Neuron (in vitro differentiated cells): ENCODE results near the gene RBMS3.

Experiments used
- H2AFZ ChIP-seq: one replicate; pipeline ENCODE4 v1.6.1; 2013; ENCODE audit warnings: low read depth, mild to moderate bottlenecking, inconsistent platforms, low read length, moderate library complexity
- H3K27me3 ChIP-seq: one replicate; pipeline ENCODE4 v1.6.1; 2013; ENCODE audit warnings: low read length; ENCODE audit not compliant: insufficient read depth
- H3K36me3 ChIP-seq: one replicate; pipeline ENCODE4 v1.6.1; 2013; ENCODE audit warnings: low read length; ENCODE audit not compliant: insufficient read depth
- H3K4me1 ChIP-seq: one replicate; pipeline ENCODE4 v1.6.1; 2013; ENCODE audit warnings: low read length; ENCODE audit not compliant: insufficient read depth
- H3K4me3 ChIP-seq: 2 replicates; pipeline ENCODE4 v1.5.1; 2013; ENCODE audit warnings: mild to moderate bottlenecking, low read length, moderate library complexity
- H3K9me3 ChIP-seq: one replicate; pipeline ENCODE4 v1.6.1; 2013; ENCODE audit warnings: low read length

RBMS3 gene

DNA sequence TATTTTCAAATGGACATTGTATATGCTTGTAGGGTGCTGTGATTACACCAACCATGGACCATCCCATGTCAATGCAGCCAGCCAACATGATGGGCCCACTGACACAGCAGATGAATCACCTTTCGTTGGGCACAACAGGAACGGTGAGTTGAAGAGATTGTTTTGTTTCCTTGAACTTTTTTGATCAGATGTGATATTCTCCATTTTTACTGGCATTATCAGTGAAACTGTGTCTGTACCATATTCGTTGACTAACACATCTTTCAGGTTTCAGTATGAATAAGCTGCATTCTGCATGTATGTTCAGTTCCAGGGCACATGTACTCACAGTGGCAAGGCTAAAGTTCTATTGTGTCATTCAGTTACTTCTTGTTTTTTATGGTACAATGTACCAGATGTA is 655.2 kb downstream of the RBMS3 start:
- no peaks in the 10 kb centered on the region for H3K36me3 ChIP-seq

DNA sequence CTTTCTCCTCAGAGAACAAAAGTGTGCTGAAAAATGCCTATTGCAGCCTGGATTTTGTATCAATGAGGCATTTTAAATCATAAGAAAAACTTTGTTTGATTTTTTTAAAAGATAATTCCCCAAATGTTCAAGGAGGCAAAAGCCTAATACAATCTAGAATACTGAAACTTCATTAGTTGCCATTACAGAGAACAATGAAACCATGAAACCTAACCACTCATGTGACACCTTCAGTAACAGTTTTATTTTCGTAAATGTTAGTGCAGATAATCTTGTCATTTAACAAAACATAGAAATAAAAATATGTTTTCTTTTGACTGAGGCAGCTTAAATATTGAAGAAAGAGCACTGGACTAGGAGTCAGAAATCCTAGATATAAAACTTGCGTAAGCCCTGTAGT is 655.9 kb downstream of the RBMS3 start:
- Histone ChIP-seq H2AFZ (no peak overlapping the region), H3K4me3 (no peak overlapping the region), H3K9me3 (no peaks in the 10 kb centered on the region), H3K27me3 (no peaks in the 10 kb centered on the region), H3K36me3 (no peaks in the 10 kb centered on the region), H3K4me1 (peaks cover 22% of the 10 kb centered on the region)

More for the DNA sequence above, 655.2 kb downstream of the RBMS3 start:
- peaks cover 20% of the 10 kb centered on the region for H3K4me1 ChIP-seq
- no peaks in the 10 kb centered on the region for H3K27me3 ChIP-seq
- no peak overlapping the region for H2AFZ ChIP-seq
- H3K4me3 ChIP-seq = no peak overlapping the region
- H3K9me3 ChIP-seq = no peaks in the 10 kb centered on the region

DNA sequence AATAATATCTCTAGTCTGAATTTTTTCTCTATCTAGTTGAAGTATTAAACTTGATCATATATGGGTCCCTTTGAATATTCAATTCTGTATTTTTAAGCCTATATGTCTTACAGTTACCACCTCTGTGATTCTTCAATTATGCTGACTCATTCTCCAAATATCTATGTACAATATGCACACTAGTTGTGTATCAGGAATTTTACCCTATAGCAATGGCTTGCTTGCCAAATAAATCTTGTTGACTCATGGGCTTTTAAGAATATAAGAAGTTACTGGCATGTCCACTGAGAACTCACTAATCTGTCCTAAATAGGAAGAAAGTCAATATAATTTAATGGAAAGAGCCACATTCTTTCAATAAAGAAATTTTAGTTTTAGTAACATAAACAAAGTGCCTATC is 656.3 kb downstream of the RBMS3 start:
- Histone ChIP-seq H3K27me3 (no peaks in the 10 kb centered on the region), H3K4me3 (no peak overlapping the region), H2AFZ (no peak overlapping the region), H3K9me3 (no peaks in the 10 kb centered on the region), H3K4me1 (peaks cover 22% of the 10 kb centered on the region), H3K36me3 (no peaks in the 10 kb centered on the region)

DNA sequence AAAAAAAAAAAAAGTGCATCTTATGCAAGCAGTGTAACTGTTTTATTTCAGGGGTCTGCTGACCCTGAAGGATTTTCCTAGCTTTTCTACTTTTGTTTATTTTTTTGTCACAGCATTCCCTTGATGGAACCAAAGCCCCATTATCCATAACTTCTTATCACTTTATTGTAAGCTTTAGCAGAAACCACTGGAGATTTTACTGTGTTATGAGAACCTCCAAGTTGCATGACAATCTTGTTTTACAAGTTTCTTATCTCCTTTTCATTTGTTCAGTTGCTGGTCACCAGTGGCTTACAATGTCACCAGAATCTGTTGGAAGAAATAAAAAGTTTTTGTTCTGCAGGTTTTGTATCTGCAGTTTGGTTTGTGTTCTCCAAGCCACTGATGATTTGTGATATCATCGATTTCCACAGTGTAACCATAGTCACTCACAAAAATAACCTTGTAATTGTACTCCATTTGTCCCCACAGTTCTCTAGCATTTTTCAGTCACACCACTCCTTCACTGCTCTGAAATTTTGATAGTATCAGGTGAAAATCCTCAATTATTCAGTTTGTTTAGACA is 660.0 kb downstream of the RBMS3 start:
- Histone ChIP-seq H3K9me3 (no peaks in the 10 kb centered on the region), H3K27me3 (no peaks in the 10 kb centered on the region), H3K4me3 (no peak overlapping the region), H3K36me3 (no peaks in the 10 kb centered on the region), H2AFZ (peak overlapping the region; percentile 32), H3K4me1 (peaks cover 10% of the 10 kb centered on the region)

- H3K27me3 ChIP-seq = no peaks in the 10 kb centered on the region
- H3K4me1 ChIP-seq = peaks cover 10% of the 10 kb centered on the region
- H2AFZ ChIP-seq = no peak overlapping the region
- no peaks in the 10 kb centered on the region for H3K36me3 ChIP-seq
- no peak overlapping the region for H3K4me3 ChIP-seq
- H3K9me3 ChIP-seq = no peaks in the 10 kb centered on the region
Observed at GRCh38 chr3:29942297-29942696, 661.4 kb downstream of the RBMS3 start.

DNA sequence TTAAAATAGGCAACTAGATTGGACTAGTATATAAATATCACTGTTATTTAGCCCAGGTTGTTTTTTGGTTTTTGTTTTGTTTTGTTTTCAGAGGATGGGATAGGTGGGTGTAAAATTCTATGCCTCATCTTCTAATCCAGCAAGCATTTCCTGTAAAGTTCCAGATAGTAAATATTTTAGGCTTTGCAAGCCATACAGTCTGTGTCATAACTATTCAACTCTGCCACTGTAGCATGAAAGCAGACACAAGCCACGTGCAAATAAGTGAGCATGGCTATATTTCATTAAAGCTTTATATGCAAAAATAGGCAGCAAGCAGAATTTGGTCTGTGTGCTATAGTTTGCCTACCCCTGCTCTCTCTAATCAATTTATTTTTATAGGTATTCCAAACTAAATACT is 668.3 kb downstream of the RBMS3 start:
- Histone ChIP-seq H3K4me1 (peaks cover 8% of the 10 kb centered on the region), H3K36me3 (no peaks in the 10 kb centered on the region), H3K27me3 (no peaks in the 10 kb centered on the region), H3K9me3 (no peaks in the 10 kb centered on the region), H3K4me3 (no peak overlapping the region), H2AFZ (no peak overlapping the region)

DNA sequence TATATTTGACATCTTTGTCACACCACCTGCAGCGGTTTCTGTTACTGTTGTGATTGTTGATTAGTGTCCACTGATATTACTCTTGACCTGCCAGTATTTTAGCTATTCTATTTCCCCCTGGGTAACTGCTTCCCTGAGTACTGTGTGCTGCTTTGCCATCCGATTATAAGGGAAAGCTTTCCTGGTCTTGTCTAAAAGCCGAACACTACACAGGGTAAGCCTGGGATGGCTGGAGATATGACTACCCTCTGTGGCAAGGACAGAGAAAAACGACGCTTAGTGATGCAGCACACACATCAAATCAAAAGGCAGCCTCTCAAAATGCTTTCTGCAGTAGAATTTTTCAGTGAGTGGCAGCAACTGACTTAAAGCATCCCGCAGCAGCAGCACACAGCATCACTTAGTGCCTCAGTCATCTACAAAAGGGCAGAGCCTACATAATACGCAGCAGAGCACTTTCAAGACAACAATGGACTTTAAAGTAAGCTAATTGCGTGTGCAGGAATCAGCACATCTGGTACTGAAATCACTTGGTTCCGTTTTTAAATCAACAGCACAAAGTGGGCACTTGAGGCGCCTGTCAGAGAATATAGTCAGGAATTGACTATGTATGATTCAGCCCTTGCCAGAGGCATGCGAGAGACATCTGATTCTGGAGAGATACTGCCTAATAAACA is 669.2 kb downstream of the RBMS3 start:
- H3K4me3 ChIP-seq = no peak overlapping the region
- H3K9me3 ChIP-seq = no peaks in the 10 kb centered on the region

DNA sequence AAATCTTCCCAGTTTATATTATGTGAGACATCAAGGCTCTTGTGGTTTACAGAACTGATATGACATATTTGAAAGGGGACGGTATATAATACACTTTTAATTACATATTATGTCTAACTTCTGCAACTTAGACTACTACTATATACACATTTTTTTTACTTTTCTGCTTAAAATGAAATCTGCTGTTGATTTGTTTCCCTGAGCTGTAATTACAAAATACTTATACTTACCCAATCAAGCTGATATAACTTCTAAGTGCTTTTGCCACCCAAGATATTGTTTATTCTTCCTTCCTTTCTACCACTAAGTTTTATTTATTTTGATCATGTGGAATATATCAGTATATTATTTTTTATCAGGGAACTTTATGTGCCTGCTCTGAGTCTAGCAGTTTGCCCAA is 671.6 kb downstream of the RBMS3 start:
- Histone ChIP-seq H3K9me3 (no peaks in the 10 kb centered on the region), H3K4me1 (peaks cover 9% of the 10 kb centered on the region), H3K4me3 (no peak overlapping the region), H3K27me3 (no peaks in the 10 kb centered on the region), H2AFZ (no peak overlapping the region), H3K36me3 (no peaks in the 10 kb centered on the region)

More for the DNA sequence above, 669.2 kb downstream of the RBMS3 start:
- no peaks in the 10 kb centered on the region for H3K27me3 ChIP-seq
- no peaks in the 10 kb centered on the region for H3K36me3 ChIP-seq
- H3K4me1 ChIP-seq = peaks cover 8% of the 10 kb centered on the region
- no peak overlapping the region for H2AFZ ChIP-seq

- Histone ChIP-seq H3K36me3 (no peaks in the 10 kb centered on the region), H3K9me3 (peaks cover 3% of the 10 kb centered on the region), H3K4me1 (peaks cover 23% of the 10 kb centered on the region), H2AFZ (no peak overlapping the region), H3K27me3 (no peaks in the 10 kb centered on the region), H3K4me3 (no peak overlapping the region)
Observed at GRCh38 chr3:29955413-29955812, 674.5 kb downstream of the RBMS3 start.

GRCh38 chr3:29958816-29959215 is 677.9 kb downstream of the RBMS3 start:
- Histone ChIP-seq H2AFZ (no peak overlapping the region), H3K4me1 (peaks cover 22% of the 10 kb centered on the region), H3K27me3 (no peaks in the 10 kb centered on the region), H3K4me3 (no peak overlapping the region), H3K36me3 (no peaks in the 10 kb centered on the region), H3K9me3 (peaks cover 5% of the 10 kb centered on the region)

DNA sequence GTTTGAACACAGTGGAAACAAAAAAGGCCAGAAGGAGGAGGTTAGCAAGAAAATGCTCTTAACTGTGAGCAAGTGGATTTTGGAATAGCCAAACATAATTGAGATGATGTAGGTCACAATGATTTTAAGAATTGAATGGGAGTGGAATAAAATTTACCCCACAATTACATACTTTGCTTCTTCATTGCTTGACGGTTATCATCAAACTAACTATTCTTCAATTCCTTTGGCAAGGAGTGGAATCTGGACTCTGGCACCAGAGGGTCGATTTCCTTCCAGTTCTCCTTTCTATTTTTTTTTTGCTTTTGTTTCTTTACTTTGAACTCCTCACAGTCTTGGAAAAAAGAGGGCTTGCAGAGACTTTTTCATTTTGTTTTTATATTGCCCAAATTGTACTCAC is 691.0 kb downstream of the RBMS3 start:
- Histone ChIP-seq H2AFZ (no peak overlapping the region), H3K4me1 (peaks cover 17% of the 10 kb centered on the region), H3K4me3 (no peak overlapping the region), H3K27me3 (no peaks in the 10 kb centered on the region), H3K9me3 (no peaks in the 10 kb centered on the region), H3K36me3 (no peaks in the 10 kb centered on the region)

DNA sequence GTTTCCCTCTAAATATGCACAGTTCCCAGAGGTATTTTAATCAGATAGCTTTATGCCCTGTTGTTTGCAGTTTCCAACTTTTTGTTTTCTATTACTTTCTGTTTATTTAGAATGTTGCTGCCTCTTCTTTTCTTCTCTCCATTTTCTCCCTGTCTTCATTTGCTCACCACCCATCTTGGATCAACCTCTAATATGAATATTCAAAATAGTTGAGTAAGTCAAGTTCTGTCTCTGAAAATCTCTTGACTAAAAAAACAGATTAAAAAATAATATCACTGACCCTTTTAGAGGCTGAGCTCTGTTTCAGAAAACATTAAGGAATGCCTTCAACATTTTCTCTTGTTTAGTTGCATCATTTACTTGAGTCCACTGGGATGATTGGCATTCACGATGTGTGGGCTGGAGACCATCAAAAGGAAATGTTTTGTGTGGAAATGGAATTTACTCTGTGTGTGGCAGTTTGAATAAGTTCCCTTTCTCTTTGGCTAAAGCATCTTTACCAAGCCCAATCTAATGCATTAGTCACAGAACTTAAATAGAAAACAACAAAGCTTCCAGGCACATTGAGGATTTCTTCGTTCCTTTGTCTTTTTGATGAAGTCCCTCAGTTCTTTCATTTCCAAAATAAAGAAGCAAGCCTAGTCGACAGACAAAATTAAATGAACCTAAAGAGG is 691.6 kb downstream of the RBMS3 start:
- Histone ChIP-seq H3K4me1 (peaks cover 17% of the 10 kb centered on the region), H3K27me3 (no peaks in the 10 kb centered on the region), H3K9me3 (no peaks in the 10 kb centered on the region), H3K4me3 (no peak overlapping the region), H3K36me3 (no peaks in the 10 kb centered on the region), H2AFZ (peak overlapping the region; percentile 66)

GRCh38 chr3:29973763-29974162 is 692.9 kb downstream of the RBMS3 start:
- Histone ChIP-seq H3K9me3 (no peaks in the 10 kb centered on the region), H3K27me3 (no peaks in the 10 kb centered on the region), H3K4me1 (peaks cover 17% of the 10 kb centered on the region), H2AFZ (no peak overlapping the region), H3K36me3 (no peaks in the 10 kb centered on the region), H3K4me3 (no peak overlapping the region)
